HCT116 (cell line): ENCODE results near the gene FNDC5.

Source experiments
- CTCF ChIP-seq, 3 experiments: fragments of 200-600 bp in 1 of 3; sonication (generic) in 1 of 3; IDR thresholded peaks in 2 of 3; conservative IDR thresholded peaks in 1 of 3; 2 replicates each; pipeline ENCODE4 v1.5.1; 2012 to 2017; ENCODE audit warnings: low read depth in 2 of 3, low read length in 2 of 3, antibody characterized with exemption in 1 of 3, borderline replicate concordance in 1 of 3, control low read depth in 1 of 3, mild to moderate bottlenecking in 1 of 3, mixed read lengths in 1 of 3, mixed run types in 1 of 3, moderate library complexity in 1 of 3; ENCODE audit not compliant: insufficient read depth in 1 of 3
- JUND ChIP-seq: IDR thresholded peaks from 2 replicates; pipeline ENCODE4 v1.6.1; 2012
- MAX ChIP-seq: IDR thresholded peaks from 2 replicates; pipeline ENCODE4 v1.6.1; 2012
- SIN3A ChIP-seq: IDR thresholded peaks from 2 replicates; pipeline ENCODE4 v1.6.1; 2012; ENCODE audit warnings: low read depth

GRCh38 chr1:32855861-32856617 is 14.7 kb downstream of the FNDC5 start:
- TF ChIP-seq CTCF (IDR thresholded peaks at IDR 0.05 in 2 of 3, conservative IDR thresholded peaks at IDR 0.05 in 1 of 3; ENCODE audit: borderline replicate concordance in 1 of 3, insufficient read depth in 1 of 3, low read depth in 2 of 3, low read length in 2 of 3) (no peak), MAX (no peak), SIN3A (no peak), JUND (no peak)
